ENCODE results near the gene ORMDL3. TPM values are rescaled to one million over a fixed set of nuclear protein-coding genes. Genes with fewer than 3 reads are reported as not detected.

Gene ORMDL3
- total and polyA plus RNA-seq, 10 of the 15 experiments (the other 5 are each of a cell fraction or from before 2014, with no cell fraction given): 8.8 to 98.1 (median 49.9) TPM

- TF ChIP-seq RELB (IDR thresholded peaks at IDR 0.05; ENCODE audit: low read depth) (no peak), MEF2A (IDR thresholded peaks at IDR 0.05; ENCODE audit: insufficient read depth, low read depth, low read length) (no peak), RUNX3 (IDR thresholded peaks at IDR 0.05; ENCODE audit: low read length) (peak; percentile 77), E4F1 (IDR thresholded peaks at IDR 0.05; ENCODE audit: borderline replicate concordance, partially characterized antibody) (no peak), ZNF207 (IDR thresholded peaks at IDR 0.05; ENCODE audit: borderline replicate concordance) (no peak), HCFC1 (IDR thresholded peaks at IDR 0.05; ENCODE audit: low read length) (no peak), CBFB (IDR thresholded peaks at IDR 0.05; ENCODE audit: low read depth) (0 out of 2 replicates have a peak, but pooled peaks have one; percentile 29), ZNF384 (IDR thresholded peaks at IDR 0.05; ENCODE audit: borderline replicate concordance, low read depth, low read length) (0 out of 2 replicates have a peak, but pooled peaks have one; percentile 16)
These were observed 11.8 kb downstream of the ORMDL3 start (continued) for GRCh38 chr17:39915559-39915958.

GRCh38 chr17:39913989-39914388 lies 13.4 kb downstream of the ORMDL3 start:
- H2AFZ ChIP-seq (ENCODE audit: control insufficient read depth, low read depth, low read length): no peak overlapping the region
- no peaks in the 10 kb centered on the region for H4K20me1 ChIP-seq (ENCODE audit: control insufficient read depth, insufficient read depth)
- no peak overlapping the region for H3K4me3 ChIP-seq
- H3K9ac ChIP-seq (ENCODE audit: control insufficient read depth, insufficient read depth, low read length): no peak overlapping the region
- H3K27me3 ChIP-seq (replicated peaks in 1 of 2; ENCODE audit: control insufficient read depth in 2 of 2, insufficient read depth in 2 of 2, low read length in 1 of 2): no peaks in the 10 kb centered on the region
- H3K79me2 ChIP-seq (ENCODE audit: control insufficient read depth, insufficient read depth, low read length): no peaks in the 10 kb centered on the region
- DNase-seq (ENCODE audit: low read depth, low spot score) (no peak), ATAC-seq (no peak), FAIRE-seq (peak; percentile 13)
- no peaks in the 10 kb centered on the region for H3K9me3 ChIP-seq (replicated peaks; ENCODE audit: control insufficient read depth, insufficient read depth, low read length)
- intact Hi-C loops (cut with micrococcal nuclease; ENCODE audit: unreplicated experiment): no loop called here
- ChIA-PET RAD21 (ENCODE audit: unreplicated experiment) (no interaction called here), CTCF (no interaction called here), SMC1A (ENCODE audit: uncharacterized antibody, unreplicated experiment) (interaction anchor here (3.3 kb wide), 1 partner anchor 41 kb away, joined by 19 read pairs; no protein-coding TSS in a partner anchor), POLR2A (interaction anchor here (0.6 to 0.7 kb wide), 2 partner anchors 17 to 110 kb away, joined by 3 to 4 read pairs; no protein-coding TSS in a partner anchor)
- no peaks in the 10 kb centered on the region; a peak in 2 of 4 replicates for H3K36me3 ChIP-seq (ENCODE audit: control insufficient read depth in 2 of 2, insufficient read depth in 2 of 2, low read length in 1 of 2)
- BruUV-seq (replicated peaks): no TSS peak
- 99% methylated on average over 3 of the region's 3 CpGs for WGBS (ENCODE audit: insufficient coverage, insufficient replicate concordance, low lambda C conversion rate, missing lambda C conversion rate)
- in situ Hi-C loops (cut with MboI): no loop called here
- no peak overlapping the region for H3K27ac ChIP-seq (ENCODE audit: control insufficient read depth, insufficient read depth)
- H3K4me1 ChIP-seq (ENCODE audit: control insufficient read depth, insufficient read depth, low read length): peaks cover 13% of the 10 kb centered on the region; the same call in 1 of the 2 replicates
- H3K4me2 ChIP-seq (ENCODE audit: control insufficient read depth, insufficient read depth): no peak overlapping the region
- TF ChIP-seq ESRRA (IDR thresholded peaks at IDR 0.05; ENCODE audit: low read length) (no peak), KAT2A (conservative IDR thresholded peaks at IDR 0.05; ENCODE audit: control insufficient read depth, low read depth, low read length) (no peak), TARDBP (IDR thresholded peaks at IDR 0.05; ENCODE audit: borderline replicate concordance) (no peak), EZH2 (IDR thresholded peaks at IDR 0.05; ENCODE audit: borderline replicate concordance, control insufficient read depth, low read depth, low read length) (no peak), BCLAF1 (IDR thresholded peaks at IDR 0.05) (no peak), NFXL1 (IDR thresholded peaks at IDR 0.05; ENCODE audit: borderline replicate concordance) (no peak), KDM1A (IDR thresholded peaks at IDR 0.05; ENCODE audit: borderline replicate concordance) (no peak), MTA2 (IDR thresholded peaks at IDR 0.05; ENCODE audit: low read depth) (no peak)

All from GM12878 (cell line).